Measurements from ENCODE around the gene VAT1L. TPM values are rescaled to one million over a fixed set of nuclear protein-coding genes. Genes with fewer than 3 reads are reported as not detected.

VAT1L gene
- total RNA-seq, 1 donor from 2014 or later, result 0.67 TPM

DNA sequence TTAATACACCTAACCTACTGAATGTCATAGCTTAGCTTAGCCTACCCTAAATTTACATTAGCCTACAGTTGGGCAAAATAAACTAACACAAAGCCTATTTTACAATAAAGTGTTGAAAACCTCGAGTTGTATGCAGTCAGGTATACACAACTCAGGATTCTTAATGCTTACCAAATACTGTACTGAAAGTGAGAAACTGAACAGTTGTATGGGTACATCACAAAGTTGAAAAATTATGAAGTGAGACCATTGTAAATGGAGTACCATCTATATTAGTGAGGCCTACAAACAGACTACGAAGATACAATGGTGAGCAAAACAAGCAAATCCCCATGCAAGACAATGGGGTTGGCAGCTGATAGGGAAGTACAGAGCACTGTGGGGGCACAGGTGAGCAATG lies 79.7 kb downstream of the VAT1L start:
- H3K9me3 Mint-ChIP-seq (ENCODE audit: low read depth), result no peaks in the 10 kb centered on the region
- peaks cover 11% of the 10 kb centered on the region for H3K4me1 Mint-ChIP-seq (ENCODE audit: low read depth)
- no peaks in the 10 kb centered on the region for H3K27me3 Mint-ChIP-seq
- H3K36me3 Mint-ChIP-seq (ENCODE audit: insufficient read depth), result no peaks in the 10 kb centered on the region
- H3K27ac Mint-ChIP-seq, result no peak overlapping the region
- no peak overlapping the region for H3K4me3 Mint-ChIP-seq (ENCODE audit: low read depth)
- DNase-seq (ENCODE audit: low spot score, unreplicated experiment), result no peak
- TF ChIP-seq, protein P1, sequence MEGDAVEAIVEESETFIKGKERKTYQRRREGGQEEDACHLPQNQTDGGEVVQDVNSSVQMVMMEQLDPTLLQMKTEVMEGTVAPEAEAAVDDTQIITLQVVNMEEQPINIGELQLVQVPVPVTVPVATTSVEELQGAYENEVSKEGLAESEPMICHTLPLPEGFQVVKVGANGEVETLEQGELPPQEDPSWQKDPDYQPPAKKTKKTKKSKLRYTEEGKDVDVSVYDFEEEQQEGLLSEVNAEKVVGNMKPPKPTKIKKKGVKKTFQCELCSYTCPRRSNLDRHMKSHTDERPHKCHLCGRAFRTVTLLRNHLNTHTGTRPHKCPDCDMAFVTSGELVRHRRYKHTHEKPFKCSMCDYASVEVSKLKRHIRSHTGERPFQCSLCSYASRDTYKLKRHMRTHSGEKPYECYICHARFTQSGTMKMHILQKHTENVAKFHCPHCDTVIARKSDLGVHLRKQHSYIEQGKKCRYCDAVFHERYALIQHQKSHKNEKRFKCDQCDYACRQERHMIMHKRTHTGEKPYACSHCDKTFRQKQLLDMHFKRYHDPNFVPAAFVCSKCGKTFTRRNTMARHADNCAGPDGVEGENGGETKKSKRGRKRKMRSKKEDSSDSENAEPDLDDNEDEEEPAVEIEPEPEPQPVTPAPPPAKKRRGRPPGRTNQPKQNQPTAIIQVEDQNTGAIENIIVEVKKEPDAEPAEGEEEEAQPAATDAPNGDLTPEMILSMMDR (IDR thresholded peaks at IDR 0.05; ENCODE audit: unreplicated experiment), result no peak

- Mint-ChIP-seq H3K9me3 (ENCODE audit: low read depth) (no peaks in the 10 kb centered on the region), H3K27me3 (no peaks in the 10 kb centered on the region), H3K27ac (no peak overlapping the region), H3K36me3 (ENCODE audit: insufficient read depth) (no peaks in the 10 kb centered on the region), H3K4me1 (ENCODE audit: low read depth) (peaks cover 11% of the 10 kb centered on the region), H3K4me3 (ENCODE audit: low read depth) (no peak overlapping the region)
- TF ChIP-seq, protein P1 (IDR thresholded peaks at IDR 0.05; ENCODE audit: unreplicated experiment), result no peak
- DNase-seq (ENCODE audit: low spot score, unreplicated experiment), result no peak
These were observed 80.1 kb downstream of the VAT1L start for GRCh38 chr16:77868478-77868877.

GRCh38 chr16:77869997-77870813 lies 81.8 kb downstream of the VAT1L start:
- H3K9me3 Mint-ChIP-seq (ENCODE audit: low read depth), result no peaks in the 10 kb centered on the region
- H3K27me3 Mint-ChIP-seq, result no peaks in the 10 kb centered on the region
- no peak overlapping the region for H3K27ac Mint-ChIP-seq
- H3K36me3 Mint-ChIP-seq (ENCODE audit: insufficient read depth), result no peaks in the 10 kb centered on the region
- peaks cover 11% of the 10 kb centered on the region for H3K4me1 Mint-ChIP-seq (ENCODE audit: low read depth)
- TF ChIP-seq, protein P1 (IDR thresholded peaks at IDR 0.05; ENCODE audit: unreplicated experiment), result no peak
- DNase-seq (ENCODE audit: low spot score, unreplicated experiment), result no peak
- no peak overlapping the region for H3K4me3 Mint-ChIP-seq (ENCODE audit: low read depth)

GRCh38 chr16:77871932-77872331 lies 83.6 kb downstream of the VAT1L start:
- peaks cover 9% of the 10 kb centered on the region for H3K27me3 Mint-ChIP-seq
- H3K27ac Mint-ChIP-seq, result no peak overlapping the region
- no peak overlapping the region for H3K4me3 Mint-ChIP-seq (ENCODE audit: low read depth)
- no peak for DNase-seq (ENCODE audit: low spot score, unreplicated experiment)
- no peaks in the 10 kb centered on the region for H3K9me3 Mint-ChIP-seq (ENCODE audit: low read depth)
- TF ChIP-seq, protein P1 (IDR thresholded peaks at IDR 0.05; ENCODE audit: unreplicated experiment), result no peak
- peaks cover 1% of the 10 kb centered on the region for H3K4me1 Mint-ChIP-seq (ENCODE audit: low read depth)
- no peaks in the 10 kb centered on the region for H3K36me3 Mint-ChIP-seq (ENCODE audit: insufficient read depth)

- Mint-ChIP-seq H3K36me3 (ENCODE audit: insufficient read depth) (no peaks in the 10 kb centered on the region), H3K4me1 (ENCODE audit: low read depth) (no peaks in the 10 kb centered on the region), H3K27ac (no peak overlapping the region), H3K9me3 (ENCODE audit: low read depth) (no peaks in the 10 kb centered on the region), H3K27me3 (peaks cover 9% of the 10 kb centered on the region), H3K4me3 (ENCODE audit: low read depth) (no peak overlapping the region)
- no peak for DNase-seq (ENCODE audit: low spot score, unreplicated experiment)
- TF ChIP-seq, protein P1 (IDR thresholded peaks at IDR 0.05; ENCODE audit: unreplicated experiment), result no peak
These were observed 84.7 kb downstream of the VAT1L start for GRCh38 chr16:77873066-77873465.
